Endometrial microvascular endothelial cells (primary cell): ENCODE measurements around the gene DKC1. TPM values are rescaled to one million over a fixed set of nuclear protein-coding genes. Genes with fewer than 3 reads are reported as not detected.
"Not testable (repeated sequence)": the region's sequence is repeated elsewhere in the genome, so short reads cannot be mapped to it uniquely, and the experiment has no call there.

ENCODE experiments used
- in situ Hi-C: cut with HindIII; loops from 2 replicates; pipeline ENCODE4 v1.10.0; 2017; ENCODE audit warnings: low sequenced_read_pairs, low pct_unique_long_range_greater_than_20kb; ENCODE audit errors: inconsistent ontology term
- total RNA-seq: library from RNA; depleted of rRNA; stranded (reverse); fragments of >200 nt; gene quantifications from one replicate; pipeline ENCODE4 v1.2.3, GENCODE V29; 2015; ENCODE audit errors: inconsistent ontology term

DKC1 gene
- total RNA-seq, 1 donor from 2014 or later: 56.6 TPM

DNA sequence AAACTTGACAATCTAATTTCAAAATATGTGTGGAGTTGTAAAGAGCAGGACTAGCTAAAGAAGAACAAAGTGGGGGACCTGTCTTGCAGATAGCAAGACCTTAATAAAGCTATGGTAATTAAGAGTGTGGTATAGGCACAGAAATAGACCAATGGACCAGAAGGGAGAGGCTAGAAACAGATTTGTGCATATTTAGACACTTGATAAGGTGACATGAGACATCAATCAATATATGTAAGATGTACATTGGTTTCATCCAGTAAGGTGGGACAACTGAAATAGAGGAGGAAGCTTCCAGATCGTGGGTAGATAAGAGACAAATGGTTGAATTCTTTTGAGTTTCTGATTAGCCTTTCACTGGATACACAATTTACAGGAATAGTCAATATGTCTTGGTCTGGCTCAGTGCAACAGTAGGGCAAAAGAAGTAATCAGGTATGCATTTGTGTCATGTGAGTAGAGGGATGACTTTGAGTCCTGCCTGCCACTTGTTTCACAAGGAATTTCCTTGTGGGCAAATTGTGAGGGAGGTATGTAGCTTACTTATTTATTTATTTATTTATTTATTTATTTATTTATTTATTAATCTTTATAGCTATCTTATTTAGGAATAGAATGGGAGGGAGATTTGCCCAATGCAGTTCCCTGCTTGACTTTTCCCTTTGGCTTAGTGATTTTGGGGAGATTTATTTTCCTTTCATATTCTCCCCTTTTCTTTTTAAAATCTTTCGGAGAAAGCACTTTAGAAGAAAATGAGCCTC, 49.9 kb downstream of the DKC1 start:
- in situ Hi-C loops: no loop called here

- in situ Hi-C loops: no loop called here
Measured at GRCh38 chrX:154813801-154814200, 51.1 kb downstream of the DKC1 start.

GRCh38 chrX:154815274-154815818, 52.7 kb downstream of the DKC1 start:
- in situ Hi-C loops: no loop called here

DNA sequence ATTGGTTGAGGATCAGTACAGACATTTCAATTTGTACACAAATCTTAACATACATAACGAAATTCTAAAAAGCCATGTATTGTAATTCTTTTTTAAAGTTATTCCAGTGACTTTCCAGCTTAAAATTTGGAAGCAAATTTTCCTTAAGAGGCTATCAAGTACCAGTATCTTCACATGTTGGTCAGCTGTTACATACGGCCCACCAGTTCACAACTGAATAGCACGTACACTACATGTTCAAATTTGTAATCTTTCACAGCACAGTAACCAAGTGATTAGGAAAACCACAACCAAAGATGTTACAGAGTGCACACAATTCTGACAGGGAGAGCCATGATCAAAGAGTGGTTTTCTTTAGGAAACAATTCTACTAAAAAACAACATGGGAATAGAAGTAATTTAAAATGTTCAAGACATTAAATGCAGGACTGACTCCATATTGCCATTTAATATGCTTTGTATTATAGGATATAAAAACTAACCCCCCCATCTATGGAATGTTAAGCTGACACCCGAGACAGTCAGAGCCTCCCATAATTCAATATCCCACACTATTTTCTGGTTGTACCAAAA, 53.7 kb downstream of the DKC1 start:
- in situ Hi-C loops: not testable (repeated sequence)

DNA sequence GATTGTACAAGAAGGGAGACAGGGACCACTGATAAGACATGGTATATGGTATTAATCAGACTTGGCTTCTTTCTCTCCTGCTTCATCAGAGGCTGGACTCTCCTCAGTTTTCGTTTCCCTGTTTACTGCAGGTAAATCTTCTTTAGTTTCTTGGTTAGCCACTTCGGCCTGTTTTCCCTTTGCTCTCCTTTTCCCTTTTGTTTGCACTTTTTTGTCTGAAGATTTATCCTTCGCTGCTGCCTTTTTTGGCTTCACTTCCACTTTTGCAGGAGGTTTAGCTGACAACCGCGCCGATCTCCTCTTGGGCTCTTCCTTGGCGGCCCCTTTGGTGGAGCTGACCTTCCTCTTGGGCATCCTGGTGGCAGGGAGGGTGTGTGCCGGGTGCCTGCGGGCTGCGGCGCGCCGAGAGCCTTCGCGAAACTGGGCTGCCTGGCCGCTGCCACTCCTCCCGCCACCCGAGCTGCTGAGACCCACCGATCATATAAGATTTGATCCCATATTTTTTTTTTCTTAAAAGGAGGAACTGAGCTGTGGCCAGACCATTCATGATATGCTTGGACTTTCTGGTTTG, 54.5 kb downstream of the DKC1 start:
- in situ Hi-C loops: not testable (repeated sequence)

- in situ Hi-C loops: no loop called here
Measured at GRCh38 chrX:154818916-154819770, 56.5 kb downstream of the DKC1 start.

DNA sequence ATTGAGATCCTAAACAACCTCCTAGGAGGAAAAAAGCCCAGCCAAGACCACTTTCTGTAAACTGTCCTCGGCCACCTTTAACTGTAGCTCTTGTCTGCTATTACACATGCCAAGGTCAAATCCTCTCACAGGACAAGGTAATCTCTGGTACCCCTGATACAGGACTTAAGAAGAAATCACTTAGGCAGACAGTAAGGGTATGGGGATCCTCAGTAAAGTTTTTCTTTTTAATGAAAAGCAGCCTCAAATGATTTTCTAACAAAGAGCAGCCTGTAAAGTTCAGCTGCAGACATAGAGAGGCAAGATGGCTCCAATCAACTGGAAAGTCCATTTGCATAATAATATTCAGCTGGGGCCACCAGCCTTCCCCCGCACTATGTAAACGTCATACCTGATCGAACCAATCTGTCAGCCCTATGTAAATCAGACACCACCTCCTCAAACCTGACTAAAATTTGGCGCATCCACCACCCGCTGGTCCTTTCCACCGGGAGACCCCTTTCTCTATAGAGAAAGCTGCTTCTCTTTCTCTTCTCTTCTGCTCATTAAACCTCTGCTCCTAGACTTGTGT, 57.2 kb downstream of the DKC1 start:
- in situ Hi-C loops: no loop called here

DNA sequence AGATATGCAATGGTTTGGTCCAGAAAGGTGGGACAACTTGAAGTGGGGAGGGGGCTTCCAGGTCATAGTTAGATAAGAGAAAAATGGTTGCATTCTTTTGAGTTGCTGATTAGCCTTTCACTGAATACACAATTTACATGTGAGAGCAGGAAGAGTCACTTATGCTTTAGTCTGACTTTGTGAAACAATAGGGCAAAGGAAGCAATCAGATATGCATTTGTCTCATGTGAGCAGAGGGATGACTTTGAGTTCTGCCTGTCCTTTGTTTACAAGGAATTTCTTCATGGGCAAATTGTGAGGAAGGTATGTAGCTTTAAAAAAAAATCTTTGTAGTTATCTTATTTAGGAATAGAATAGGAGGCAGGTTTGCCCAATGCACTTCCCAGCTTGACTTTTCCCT, 58.9 kb downstream of the DKC1 start:
- in situ Hi-C loops: no loop called here

- in situ Hi-C loops: no loop called here
Measured at GRCh38 chrX:154822029-154822428, 59.4 kb downstream of the DKC1 start.

DNA sequence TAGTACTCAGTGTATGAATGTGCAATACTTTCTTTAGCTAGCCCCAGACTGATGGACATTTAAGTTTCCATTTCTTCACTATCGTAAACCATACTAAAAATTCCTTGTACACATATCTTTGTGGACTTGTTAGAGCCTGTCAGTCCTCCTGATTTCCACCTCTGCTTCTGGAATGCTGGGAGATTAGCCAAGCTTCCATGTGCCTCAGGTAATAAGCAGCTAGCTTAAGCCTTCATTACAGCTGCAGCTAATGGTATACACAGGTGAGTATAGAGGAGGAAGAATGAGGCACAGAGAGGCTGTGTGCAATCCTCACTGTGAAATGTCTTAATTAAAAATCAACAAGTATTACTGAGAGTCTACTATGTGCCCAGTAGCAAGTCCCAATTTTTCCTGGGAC, 62.0 kb downstream of the DKC1 start:
- in situ Hi-C loops: no loop called here

- in situ Hi-C loops: not testable (repeated sequence)
Measured at GRCh38 chrX:154825586-154825985, 62.9 kb downstream of the DKC1 start.

Other genes with a start within 250 kb of the DKC1 start
- 44.4 TPM for gene FAM3A, start 246.6 kb upstream of the DKC1 start, total RNA-seq
- gene G6PD, start 216.0 kb upstream of the DKC1 start, total RNA-seq: 85.4 TPM
- 27.7 TPM for gene IKBKG, start 215.2 kb upstream of the DKC1 start, total RNA-seq
- gene CTAG1A, start 177.7 kb upstream of the DKC1 start, total RNA-seq: not detected
- gene CTAG1B, start 143.6 kb upstream of the DKC1 start, total RNA-seq: not detected
- not detected for gene CTAG2, start 109.3 kb upstream of the DKC1 start, total RNA-seq
- gene GAB3, start 11.8 kb upstream of the DKC1 start, total RNA-seq: 4.3 TPM
- gene MPP1, start 42.6 kb downstream of the DKC1 start, total RNA-seq: 37.1 TPM
- not detected for gene SMIM9, start 71.8 kb downstream of the DKC1 start, total RNA-seq
- 8.4 TPM for gene F8A1, start 123.5 kb downstream of the DKC1 start, total RNA-seq